NCI-H446 (cell line): ENCODE results near the gene JAG1.
"Not testable (repeated sequence)": the region's sequence is repeated elsewhere in the genome, so short reads cannot be mapped to it uniquely, and the experiment has no call there.

ENCODE experiments used
- DNase-seq, 2 experiments: peaks; one replicate each; lab custom pipeline; 2025; lab: John Stamatoyannopoulos, UW

Gene JAG1

DNA sequence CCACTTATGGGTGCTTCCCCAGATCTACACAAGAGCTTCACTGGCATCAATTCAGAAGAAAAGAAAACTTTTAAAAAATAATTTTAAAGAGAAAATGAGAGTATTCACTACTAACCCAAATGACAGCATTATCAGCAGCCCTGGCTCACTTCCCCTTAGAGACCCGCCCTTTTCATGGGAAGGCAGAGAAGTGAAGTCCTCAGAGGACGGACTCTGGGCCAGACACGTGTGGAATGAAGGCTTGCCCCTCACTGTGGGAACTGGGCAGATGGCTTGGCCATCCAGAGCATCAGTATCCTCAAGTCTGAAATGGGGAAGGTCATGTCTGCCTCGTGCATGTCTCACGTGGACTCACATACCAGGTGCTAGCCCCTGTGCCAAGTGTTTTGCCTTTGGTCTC lies 63.5 kb downstream of the JAG1 start:
- no peak for DNase-seq

DNA sequence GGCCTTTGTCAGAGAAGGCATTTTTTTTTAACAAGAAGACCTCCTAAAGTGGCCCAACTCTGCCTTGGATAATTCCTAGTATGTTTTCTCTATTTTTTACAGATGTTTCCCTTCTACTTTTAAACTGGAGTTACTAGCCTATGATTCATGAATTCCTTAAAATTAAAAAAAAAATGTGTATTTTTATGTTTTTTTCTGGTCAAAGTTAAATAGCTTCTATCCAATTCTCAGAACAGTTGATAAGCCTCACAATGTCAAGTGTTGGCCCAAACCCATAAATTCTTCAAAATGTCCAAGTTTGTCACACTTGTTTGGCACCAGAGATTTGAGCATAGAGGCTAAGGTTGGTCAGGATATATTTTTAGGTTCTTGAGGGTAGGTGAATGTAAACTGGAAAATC lies 64.0 kb downstream of the JAG1 start:
- DNase-seq: no peak

DNA sequence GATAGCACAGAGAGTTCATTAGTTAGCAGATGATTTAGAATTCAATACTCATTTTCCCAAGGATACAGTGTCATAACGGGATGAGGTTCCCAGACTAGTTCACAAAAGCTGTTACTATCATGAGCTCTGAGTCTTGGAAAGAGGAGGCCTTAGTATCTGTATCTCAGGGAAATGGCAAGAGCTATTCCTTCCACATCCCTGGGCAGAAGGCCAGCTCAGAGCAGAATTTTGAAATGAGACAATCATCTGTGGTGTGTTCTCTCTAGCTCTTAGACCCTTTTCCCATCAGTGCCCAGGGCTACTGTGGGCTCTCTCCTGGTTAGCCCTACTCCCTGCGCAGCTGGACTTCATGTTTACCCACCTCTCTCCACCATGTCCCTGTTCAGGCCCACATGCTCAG lies 64.5 kb downstream of the JAG1 start:
- DNase-seq: no peak

DNA sequence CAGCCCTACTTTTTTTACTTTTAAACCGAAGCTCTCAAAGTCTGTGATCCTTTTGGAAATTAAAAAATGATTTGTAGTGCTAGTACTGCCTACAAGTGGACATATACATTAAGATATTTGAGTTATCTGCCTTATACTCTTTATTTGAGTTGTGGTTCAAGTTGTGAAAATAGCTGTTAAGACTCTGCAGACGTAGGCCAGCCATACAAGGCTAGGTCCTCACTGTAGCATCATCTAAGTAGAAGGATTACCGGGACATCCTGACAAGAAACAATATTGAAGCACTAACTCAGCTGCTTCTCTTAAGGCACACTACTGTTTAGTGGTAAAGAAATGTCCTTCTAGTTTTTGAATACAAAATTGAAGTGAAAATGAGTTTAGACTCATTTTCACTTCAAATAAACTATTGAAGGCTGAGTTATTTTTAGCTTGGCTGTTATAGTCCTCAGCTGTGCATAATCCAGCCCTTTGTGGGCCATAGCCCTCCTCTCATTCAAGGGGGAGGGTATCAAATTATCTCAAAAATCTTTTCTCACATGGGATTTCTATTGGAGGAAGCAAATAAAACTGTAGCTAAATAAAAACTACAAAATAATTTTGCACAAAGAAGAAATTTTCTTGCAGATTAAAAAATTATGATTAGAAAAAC lies 68.1 kb downstream of the JAG1 start:
- DNase-seq: no peak

DNA sequence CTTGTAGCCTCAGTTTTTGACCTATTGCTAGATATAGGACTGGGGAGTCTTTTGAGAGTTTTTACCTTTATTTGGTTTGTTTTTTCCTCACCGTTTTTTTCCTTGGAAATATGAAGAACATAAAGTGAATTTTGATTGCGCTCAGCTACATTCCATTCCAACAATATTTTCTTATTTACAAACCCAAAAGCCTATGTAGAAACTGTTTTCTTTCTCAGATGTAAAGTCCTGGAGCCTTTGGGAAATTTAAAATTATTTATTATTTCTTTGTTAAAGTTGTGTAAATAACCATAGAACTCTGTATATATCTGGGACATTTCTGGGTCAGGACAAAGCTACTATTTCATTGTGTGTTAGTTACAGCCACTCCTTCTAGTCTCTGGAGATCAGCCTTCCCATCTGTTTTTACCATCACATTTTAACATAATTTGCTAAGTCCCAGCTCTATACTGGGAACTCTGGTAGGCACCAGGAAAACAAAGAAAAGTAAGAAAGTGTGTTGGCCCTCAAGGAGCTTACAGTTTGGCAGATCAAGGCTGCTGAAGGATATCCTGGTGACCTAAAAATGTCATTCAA lies 68.8 kb downstream of the JAG1 start:
- DNase-seq: no peak

DNA sequence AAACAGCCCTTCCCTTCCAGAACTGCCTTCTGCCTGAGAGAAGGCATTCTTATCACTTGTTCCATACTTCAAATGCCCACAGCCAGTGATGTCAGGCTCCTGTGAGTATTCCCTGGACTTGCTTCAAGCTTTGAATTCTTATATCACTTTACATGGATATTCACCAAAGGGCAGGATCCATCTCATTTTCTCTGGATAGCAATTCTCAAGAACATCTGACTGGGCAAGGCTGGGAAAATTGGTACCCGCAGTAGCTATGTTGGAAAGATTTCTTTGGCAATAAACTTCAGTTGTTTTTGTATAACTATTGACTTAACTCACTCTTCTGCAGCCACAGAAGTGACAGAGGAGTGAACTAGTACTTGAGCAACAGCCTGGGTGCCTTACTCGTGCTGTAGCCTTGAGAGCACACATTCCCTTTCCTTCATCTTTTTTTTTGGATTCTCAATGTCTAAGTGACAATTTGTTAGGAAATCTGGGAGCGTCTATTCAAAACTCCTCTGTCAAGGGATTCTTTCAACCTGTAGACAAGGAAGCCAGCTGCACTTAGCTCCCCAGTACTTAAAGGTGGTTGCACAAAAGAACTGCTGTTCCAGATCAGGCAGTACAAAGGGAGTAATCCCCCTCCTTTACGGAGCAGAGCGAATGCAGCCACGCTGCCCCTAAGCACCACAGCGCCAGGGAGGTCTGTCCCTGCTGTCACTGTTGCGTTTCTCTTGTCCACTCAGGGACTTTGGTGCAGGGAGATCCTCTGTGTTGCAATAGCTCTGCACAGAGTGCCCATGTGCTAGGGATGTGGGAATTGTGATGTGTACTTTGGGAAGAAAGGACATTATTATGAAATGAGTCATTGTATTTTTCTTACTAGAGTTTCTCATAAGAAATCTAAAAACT lies 69.6 kb downstream of the JAG1 start:
- no peak for DNase-seq

DNA sequence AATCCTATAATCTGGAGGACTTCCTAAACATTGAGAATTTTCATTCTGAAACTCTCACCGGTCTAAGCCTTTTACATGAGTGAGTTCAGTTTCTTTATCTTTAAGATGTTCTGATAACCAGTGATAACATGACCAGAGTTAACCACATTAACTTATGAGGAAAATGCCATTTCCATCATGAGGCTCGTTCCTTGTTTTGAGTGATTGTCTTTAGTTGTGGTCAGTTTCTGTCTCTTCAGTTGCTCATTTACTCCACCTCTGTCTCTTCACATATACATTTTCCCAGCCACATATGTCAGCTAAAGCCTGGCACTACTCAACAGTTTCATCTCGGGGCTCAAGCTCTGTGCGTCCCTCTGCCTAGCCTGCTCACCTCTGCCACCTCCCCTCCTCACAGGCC lies 70.4 kb downstream of the JAG1 start:
- no peak for DNase-seq

DNA sequence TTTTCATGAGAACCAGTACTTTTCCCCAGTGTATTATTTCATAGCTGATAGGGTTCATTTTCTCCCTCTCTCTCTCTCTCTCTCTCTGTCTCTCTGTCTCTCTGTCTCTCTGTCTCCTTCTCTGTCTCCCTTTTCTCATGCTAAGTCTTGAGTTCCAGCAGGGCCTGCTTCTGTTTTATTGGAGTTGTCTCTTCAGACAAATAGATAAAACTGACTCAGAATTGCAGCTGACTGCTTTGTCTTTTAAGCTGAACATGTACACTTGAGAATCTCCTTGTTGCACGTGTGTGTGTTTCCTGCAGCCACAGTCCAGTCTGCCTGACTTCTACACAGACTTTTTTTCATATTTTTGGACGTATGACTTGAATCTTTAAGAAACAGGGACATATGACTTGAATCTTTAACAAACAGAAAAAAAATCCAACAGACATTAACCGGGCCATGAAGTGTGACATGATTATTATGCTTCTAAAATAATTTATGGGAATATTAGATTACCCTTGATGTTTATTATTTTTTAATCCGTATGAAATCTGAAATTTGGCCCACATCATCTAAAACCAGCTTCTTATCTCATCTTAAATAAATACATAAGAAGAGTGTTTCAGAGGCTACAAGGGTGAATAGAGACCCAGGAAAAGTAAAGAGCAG lies 71.5 kb downstream of the JAG1 start:
- no peak for DNase-seq

DNA sequence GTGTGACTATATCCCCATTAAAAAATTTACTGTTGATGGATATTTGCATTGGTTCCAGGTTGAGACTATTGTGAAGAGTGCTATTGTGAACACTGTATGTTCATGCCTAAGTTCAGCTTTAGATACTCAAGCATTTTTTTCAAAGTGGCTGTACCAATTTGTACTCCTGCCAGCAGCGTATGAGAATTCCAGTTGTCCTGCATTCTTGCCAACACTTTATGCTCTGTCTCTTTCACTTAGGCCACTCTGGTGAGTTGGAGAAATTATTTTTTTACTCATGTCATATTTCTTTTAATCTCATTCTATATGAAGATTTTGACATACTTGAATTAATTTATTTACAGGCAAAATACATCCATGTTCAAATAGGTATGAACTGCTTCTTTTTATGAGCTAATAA lies 76.2 kb downstream of the JAG1 start:
- DNase-seq: no peak

DNA sequence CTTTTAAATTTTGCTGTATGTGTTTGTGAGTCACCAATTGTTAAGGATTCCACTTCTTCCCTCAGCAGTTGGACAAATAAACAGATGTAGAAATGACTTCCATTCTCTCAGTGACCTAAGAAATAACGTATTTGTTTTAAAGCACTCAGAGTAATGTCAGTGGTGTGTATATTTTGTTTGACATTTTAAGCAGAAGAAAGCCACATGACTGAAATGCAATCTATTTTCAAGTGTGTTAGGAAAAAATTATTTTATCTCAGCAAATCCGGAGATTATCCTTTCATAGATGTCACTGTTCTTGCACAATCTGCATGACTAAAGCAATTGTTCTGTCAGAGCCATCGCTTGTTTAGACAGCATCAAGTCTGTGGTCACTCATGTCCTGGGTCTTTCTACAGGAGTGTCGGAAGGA lies 77.1 kb downstream of the JAG1 start:
- DNase-seq: no peak

DNA sequence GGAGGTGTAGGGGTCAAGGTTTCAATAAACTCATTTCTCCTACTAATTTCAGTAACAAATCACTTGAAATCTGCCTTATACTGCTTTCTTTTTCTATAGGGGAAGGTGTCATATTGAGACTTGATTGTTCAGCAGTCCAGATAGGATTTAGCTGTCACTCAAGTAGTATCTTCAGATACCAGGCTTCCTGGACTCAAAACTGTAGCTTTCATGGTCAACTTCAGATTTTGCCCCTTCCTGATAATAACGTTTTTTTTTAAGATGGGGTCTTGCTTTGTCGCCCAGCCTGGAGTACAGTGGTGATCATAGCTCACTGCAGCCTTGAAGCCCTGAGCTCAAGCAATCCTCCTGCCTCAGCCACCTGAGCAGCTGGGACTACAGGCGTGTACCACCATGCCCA lies 77.8 kb downstream of the JAG1 start:
- DNase-seq: no peak

DNA sequence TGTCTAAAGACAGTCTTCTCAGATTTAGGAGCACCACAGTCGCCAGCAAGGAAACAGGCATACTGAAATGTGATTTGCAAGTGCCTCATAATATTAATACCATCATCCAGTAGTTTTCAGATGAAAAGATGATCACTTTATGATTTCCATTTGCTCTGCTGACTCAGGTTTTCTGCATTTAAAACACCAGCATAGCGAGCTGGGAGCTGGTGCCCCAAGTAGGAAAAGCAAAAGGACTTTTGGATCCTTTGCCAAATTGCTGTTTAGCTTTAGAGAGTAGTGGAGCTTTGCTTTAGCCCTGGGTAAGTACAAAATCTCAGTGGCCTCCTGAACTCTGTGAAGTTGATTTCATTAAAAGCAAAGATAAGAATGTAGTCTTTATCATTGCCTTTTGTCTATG lies 78.5 kb downstream of the JAG1 start:
- no peak for DNase-seq

DNA sequence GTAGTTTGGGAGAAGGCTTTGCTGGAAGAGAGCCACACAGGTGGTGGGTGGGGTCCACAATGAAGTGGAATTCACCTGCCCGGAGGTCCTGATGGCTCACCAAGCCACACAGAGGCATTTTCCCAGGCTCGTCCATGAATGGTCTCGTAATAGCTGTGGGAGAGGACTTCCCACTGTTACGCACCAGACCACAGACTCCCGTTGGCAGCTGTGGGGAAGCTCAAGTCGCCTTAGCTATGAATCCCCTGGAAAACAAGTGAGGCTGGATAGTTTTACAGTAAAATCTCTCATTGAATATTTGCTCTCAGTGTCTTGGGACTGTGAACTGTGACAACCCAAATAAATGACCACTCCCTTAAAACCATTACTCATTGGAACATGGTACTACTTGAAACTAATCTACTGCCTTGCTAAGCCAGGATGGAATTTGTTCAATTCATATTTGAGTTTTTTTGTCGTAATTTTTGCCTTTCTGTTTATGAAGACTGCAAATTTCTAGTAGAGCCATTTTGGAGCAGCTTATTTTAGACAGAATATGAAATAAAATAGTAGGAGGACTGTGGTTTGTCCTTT lies 79.4 kb downstream of the JAG1 start:
- DNase-seq: no peak

DNA sequence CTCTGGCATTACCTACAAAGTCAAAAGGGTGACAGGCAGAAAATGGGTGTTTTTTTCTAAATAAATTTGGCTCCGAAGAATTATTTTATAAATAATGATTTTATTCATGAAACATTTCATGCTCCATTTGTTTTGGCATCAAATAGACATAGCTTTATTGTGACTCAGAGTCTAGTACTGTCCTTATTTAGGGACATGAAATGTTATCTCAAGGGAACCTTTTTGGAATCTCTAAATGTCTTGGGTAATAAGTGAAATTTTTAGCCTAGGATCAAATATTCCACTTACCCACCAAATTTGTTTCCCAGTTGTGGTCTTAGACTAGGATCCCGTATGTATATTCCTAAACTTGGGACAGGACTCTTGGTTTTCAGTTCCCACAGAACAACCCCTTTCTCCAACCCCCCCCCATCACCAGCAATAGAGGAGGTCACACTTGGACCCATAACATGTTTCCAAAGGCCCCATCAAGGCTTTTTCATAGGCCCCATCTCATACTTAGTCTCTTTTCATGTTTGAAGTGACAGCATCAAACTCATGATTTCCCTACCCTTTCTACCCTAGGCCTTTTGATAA lies 81.8 kb downstream of the JAG1 start:
- no peak for DNase-seq

DNA sequence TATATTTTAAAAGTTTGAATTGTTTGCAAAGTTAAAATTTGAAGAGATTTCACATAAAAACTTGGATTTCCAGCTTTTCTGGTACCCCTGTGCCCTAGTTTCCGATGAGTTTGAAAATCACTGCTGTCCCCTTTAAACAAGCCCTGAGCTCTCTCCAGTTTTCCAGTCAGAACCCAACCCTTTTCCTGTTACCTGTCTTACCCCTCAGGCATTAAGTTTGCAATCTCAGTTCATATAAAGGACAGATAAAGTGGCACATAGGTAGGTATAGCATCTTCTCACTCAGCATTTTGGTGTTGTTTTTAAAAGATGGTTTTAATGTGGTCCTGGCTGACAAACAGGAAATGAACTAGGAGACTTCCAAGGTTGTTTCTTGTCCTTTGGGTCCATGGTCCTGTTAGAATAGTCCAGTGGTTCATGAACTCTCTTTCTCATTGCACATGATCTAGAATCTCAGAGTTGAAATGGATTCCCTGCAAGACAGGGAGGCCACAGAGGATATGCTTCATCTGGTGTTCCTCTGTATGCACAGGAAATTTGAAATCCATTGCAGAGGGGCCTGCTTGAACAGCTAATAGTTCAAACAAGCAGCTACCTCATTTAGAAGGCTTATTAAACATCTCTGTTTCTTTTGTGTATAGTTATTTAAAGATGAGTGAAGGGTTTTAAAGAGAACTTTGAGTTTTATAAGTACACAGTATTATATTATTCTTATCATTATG lies 82.7 kb downstream of the JAG1 start:
- no peak for DNase-seq

DNA sequence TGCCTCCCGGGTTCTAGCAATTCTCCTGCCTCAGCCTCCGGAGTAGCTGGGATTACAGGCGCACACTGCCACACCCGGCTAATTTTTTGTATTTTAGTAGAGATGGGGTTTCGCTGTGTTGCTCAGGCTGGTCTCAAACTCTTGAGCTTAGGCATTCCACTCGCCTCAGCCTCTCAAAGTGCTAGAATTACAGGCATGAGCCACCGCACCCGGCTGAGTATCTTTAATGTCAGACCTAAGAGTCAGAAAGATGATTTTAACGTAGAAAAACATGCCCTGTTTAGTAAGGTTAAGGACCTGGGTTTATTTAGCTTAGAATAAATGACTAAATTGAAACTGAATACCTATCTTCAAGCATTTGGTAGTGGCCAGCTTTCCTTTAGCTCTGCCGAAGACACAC lies 83.4 kb downstream of the JAG1 start:
- not testable (repeated sequence) for DNase-seq
